Inflammatory macrophage treated with lipopolysaccharide for 1 hour (primary cell): ENCODE data around the gene RASA4B.
"Not testable (repeated sequence)": the region's sequence is repeated elsewhere in the genome, so short reads cannot be mapped to it uniquely, and the experiment has no call there.

Experiments
- DNase-seq, 2 donors: peaks; one replicate each; pipeline ENCODE4 v3.0.0-alpha.2; 2020 to 2022

Gene RASA4B

GRCh38 chr7:102510575-102510974 is 7.0 kb downstream of the RASA4B start:
- not testable (repeated sequence) for DNase-seq

GRCh38 chr7:102507410-102508088 is 10.0 kb downstream of the RASA4B start:
- DNase-seq = not testable (repeated sequence)

- not testable (repeated sequence) for DNase-seq
These were observed 12.0 kb downstream of the RASA4B start for GRCh38 chr7:102505298-102506185.

GRCh38 chr7:102503141-102503540 is 14.4 kb downstream of the RASA4B start:
- not testable (repeated sequence) for DNase-seq

GRCh38 chr7:102498321-102498720 is 19.3 kb downstream of the RASA4B start:
- not testable (repeated sequence) for DNase-seq

- DNase-seq = not testable (repeated sequence)
These were observed 20.3 kb downstream of the RASA4B start for GRCh38 chr7:102497308-102497707.

- not testable (repeated sequence) for DNase-seq
These were observed 20.7 kb downstream of the RASA4B start for GRCh38 chr7:102496861-102497260.

GRCh38 chr7:102494473-102495149 is 23.0 kb downstream of the RASA4B start:
- DNase-seq = not testable (repeated sequence)

GRCh38 chr7:102494026-102494425 is 23.6 kb downstream of the RASA4B start:
- DNase-seq = not testable (repeated sequence)

GRCh38 chr7:102493220-102493935 is 24.2 kb downstream of the RASA4B start:
- DNase-seq = not testable (repeated sequence)

GRCh38 chr7:102490529-102491075 is 27.0 kb downstream of the RASA4B start:
- not testable (repeated sequence) for DNase-seq

GRCh38 chr7:102484317-102484716 is 33.3 kb downstream of the RASA4B start:
- DNase-seq = not testable (repeated sequence)

- DNase-seq = not testable (repeated sequence)
These were observed 35.6 kb downstream of the RASA4B start for GRCh38 chr7:102481962-102482361.

GRCh38 chr7:102479982-102480637 is 37.5 kb downstream of the RASA4B start:
- not testable (repeated sequence) for DNase-seq

GRCh38 chr7:102479209-102479584 is 38.4 kb downstream of the RASA4B start:
- not testable (repeated sequence) for DNase-seq

- peak; percentile 12 to 70 for DNase-seq
These were observed 39.0 kb downstream of the RASA4B start, which contains the start of gene POLR2J for GRCh38 chr7:102478314-102479208. POLR2J (minus strand) TSS chr7:102478922; CDS start chr7:102478860, 62 bp downstream.

- not testable (repeated sequence) for DNase-seq
These were observed 42.7 kb downstream of the RASA4B start for GRCh38 chr7:102474736-102475435.

- not testable (repeated sequence) for DNase-seq
These were observed 43.5 kb downstream of the RASA4B start for GRCh38 chr7:102474116-102474515.

- DNase-seq = no peak
These were observed 44.1 kb downstream of the RASA4B start for GRCh38 chr7:102473271-102473991.
